Right kidney (tissue), 1 donor: ENCODE results near the gene RNF38.
"Not testable (repeated sequence)": the region's sequence is repeated elsewhere in the genome, so short reads cannot be mapped to it uniquely, and the experiment has no call there.

Source experiments
- DNase-seq: peaks from one replicate; pipeline ENCODE4 v3.0.0-alpha.2; 2016

Gene RNF38

DNA sequence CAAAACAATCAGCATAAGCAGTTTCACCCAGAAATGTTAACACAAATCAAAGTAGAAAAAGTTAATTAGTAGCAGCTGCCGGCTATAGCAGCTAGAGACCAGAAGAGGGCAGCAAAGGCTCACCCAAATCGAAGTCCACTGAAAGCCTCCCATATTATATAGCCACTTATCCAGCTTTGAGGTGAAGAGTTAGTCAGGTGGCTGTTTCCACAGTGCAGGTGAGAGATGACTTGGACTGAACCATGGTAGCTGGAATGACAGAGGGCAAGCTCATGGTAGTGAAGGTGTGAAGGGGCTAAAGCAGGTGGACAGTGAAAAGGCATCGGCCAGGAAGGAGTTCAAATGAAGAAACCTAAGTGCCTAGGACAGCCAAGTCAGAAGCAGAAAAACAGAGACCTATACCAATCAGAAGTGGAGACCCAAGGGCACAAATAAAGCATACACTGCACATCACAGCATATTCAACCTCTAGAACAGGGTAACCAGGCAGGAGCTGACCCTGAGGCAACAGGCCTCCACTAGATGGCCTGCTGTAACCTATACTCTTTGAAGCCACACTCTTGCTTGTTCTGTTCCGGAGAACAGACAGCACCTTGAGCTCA is 7.2 kb upstream of the RNF38 start:
- DNase-seq = peak; percentile 54

DNA sequence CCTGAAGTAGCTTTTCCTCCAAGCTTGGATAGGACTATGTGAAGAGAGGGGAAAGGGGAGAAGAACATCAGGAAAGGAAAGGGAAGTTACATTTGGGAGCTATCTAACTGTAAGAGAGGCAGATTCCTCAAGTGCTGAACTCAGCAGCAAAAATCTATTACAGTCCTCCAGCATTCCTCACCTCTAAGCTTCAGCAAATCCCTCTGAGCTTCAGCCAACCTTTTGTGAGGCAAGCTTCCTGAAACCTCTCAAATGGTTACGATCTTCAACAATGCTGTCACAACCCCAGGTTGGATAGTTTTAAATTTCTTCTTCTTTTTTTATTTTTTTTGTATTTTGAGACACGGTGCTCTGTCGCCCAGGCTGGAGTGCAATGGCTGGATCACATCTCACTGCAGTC is 2.5 kb upstream of the RNF38 start:
- DNase-seq = no peak

DNA sequence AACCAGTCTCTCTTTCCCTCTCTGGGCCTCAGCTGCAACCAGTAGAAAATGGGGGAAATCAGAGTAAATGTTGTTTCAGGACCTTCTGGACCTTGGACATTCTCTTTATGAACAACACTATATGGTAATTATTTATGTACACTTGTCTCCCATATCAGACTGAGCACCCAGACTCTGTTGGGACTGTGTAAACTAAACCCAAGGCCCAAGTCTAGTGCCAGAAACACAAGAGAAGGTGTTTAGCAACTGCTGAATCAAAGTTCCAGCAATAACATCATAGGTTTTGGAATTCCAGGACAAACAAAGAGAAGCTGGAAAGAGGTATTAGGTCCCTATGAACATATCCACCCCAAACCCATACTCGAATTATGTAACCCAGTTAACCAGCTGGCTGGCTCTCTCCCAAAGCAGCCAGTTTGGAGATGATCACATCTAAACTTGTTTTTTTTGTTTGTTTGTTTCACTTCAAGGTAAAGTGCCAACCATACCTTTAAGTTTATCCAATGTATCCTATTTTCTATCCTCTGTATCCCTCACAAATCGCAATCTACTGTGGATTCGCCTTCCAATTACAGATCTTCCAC is 1.9 kb upstream of the RNF38 start:
- DNase-seq = no peak

DNA sequence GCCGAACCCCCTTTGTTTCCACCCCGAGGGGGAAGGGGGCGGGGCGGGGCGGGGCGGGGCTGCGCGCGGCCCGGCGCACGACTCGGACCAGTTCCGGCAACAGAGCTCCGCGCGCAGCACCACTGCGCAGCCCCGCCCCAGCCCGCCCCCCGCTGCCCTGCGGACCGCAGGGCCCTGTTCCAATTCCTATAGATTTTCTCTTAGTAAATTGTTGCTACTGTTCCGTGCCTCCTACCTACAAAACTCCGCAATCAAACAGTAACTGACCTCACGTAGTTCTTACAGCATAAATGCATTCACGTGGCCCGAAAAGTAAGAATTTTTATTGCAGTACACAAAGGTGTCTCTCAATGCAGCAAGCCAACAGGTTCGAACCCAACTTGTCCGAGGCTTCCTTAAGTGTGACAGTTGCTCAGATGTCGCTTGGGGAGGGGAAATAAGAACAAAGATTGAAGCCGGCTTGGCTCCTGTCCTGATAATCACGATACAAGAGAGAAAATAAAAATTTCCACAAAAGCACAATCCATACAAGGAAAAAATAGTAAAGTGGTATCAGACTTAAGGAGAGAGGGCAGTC is 1.2 kb upstream of the RNF38 start:
- DNase-seq = no peak

DNA sequence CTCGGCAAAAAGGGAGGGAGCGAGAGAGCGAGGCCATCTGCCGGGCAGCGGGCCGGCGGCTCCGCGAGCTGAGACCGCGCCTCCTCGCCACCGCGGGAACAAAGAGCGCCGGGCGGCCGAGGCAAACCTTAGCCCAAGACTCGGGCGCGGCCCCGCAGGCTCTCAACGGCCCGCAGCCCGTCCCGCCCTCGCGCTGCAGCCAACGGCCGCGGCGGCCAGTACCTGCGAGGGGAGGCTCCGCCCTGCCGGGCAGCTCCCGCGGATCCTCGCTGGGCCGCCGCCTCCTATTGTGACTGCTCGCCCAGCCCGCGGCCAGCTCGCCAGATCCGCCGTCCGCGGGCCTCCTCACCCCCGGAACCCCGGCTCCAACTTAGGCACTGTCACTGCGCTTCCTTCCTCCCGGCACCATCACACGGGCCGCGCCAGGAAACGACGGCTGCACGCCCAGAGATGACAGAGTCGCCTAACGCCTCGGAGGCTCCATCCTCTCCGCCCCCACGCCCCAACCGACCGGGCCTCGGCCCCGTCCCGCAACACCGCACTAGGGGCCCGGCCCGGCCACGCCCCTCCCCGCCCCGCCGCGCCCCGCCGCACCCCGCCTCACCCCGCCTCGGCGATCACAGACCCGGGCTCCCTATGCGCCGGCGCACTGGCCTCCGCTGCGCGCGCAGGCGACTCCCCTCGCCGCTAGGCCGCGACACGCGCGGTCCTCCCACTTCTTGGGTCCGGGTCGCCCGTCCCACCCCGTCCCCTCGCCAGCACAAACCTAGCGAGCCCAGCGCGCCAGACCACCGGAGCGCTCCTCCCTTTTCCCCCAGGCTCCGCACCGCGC is 479 bp upstream of the RNF38 start:
- DNase-seq = peak; percentile 97

DNA sequence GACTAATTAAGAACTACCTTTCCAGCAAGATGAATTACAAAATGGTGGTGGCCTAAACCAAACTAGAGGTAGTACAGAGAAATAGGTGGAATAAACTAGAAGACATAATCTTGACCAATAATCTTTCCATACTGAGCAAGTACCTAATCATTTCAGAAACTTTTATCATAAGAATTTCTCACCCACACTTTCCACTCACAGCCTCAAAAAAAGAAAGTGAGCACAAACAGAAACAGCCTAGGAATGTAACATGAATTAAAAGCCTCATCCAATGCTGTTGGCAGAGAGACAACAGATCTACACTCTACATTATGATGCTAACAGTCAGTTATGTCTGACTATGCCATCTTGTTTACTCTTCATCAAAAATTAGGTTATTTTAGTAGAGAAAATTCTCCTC is 1.3 kb downstream of the RNF38 start:
- no peak for DNase-seq

DNA sequence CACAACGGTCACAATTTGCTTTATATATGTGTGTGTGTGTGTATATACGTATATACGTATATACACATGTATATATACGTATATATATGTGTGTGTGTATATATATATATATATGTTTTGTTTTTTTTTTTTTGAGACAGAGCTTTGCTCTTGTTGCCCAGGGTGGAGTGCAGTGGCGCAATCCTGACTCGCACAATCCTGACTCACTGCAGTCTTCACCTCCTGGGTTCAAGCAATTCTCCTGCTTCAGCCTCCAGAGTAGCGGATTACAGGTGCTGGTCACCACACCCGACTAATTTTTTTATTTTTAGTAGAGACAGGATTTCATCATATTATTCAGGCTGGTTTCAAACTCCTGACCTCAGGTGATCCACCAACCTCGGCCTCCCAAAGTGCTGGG is 3.1 kb downstream of the RNF38 start:
- no peak for DNase-seq

DNA sequence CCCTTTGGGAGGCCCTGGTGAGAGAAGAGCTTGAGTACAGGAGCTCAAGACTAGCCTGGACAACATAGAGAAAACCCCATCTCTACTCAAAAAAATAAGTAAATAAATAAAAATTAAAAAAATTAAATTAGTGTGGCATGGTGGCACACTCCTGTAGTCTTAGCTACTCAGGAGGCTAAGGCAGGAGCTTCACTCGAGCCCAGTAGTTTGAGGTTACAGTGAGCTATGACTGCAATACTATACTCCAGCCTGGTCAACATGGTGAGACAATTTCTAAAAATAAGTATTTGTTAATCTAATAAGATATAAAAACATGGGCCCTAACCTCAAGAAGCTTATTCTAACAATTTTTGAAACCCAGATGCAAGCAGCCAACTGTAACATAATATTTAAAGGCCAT is 7.6 kb downstream of the RNF38 start:
- DNase-seq = no peak

DNA sequence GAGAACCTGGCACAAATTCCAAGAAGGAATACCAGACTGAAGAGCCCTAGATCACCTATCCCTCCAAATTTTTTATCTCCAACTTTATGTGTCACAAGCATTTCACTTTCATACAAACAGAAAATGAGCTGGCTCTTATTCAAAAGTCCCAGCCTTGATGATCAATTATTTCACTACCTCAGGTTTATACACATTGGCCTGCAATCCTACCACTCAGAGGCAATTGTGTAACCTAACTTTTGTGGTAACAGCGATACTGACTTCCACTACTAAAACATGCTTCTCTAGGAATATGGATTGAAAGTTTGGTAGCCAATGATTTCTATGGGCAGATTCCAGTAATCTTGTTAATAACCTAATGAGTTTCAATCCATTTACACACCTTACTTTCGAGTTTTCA is 10.5 kb downstream of the RNF38 start:
- DNase-seq = no peak

DNA sequence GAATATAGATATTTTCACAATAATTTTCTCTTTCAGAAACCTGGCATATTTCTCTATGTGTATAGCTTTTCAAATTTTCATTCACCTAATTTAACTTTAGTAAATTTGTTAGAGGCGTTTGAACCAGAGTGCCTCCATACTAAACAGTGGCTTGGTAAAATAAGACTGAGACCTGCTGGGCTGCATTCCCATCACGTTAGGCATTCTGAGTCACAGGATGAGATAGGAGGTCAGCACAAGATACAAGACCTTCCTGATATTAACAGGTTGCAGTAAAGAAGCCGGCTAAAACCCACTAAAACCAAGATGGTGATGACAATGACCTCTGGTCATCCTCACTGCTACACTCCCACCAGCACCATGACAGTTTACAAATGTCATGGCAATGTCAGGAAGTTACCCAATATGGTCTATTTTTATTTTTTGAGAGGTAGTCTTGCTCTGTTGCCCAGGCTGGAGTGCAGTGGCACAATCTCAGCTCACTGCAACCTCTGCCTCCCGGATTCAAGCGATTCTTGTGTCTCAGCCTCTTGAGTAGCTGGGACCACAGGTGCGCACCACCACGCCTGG is 13.6 kb downstream of the RNF38 start:
- not testable (repeated sequence) for DNase-seq

DNA sequence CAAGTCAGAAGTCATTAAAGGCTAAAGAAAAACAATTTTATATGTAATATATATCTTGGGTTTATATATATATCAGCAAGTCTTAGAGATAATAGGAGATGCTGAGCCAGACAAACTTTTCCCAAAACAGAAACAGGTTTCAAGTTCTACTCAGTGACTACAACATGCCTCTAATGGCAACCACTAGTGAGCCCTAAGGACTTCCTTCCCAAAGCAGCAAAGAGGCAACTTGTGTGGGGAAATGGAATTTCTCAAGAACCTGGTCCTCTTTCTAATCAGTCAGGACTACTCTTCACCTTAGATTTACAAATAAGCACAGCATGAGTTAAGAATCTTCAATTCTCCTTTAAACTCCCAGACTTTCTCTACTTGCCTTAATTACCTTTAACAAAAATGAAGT is 17.6 kb downstream of the RNF38 start:
- no peak for DNase-seq

DNA sequence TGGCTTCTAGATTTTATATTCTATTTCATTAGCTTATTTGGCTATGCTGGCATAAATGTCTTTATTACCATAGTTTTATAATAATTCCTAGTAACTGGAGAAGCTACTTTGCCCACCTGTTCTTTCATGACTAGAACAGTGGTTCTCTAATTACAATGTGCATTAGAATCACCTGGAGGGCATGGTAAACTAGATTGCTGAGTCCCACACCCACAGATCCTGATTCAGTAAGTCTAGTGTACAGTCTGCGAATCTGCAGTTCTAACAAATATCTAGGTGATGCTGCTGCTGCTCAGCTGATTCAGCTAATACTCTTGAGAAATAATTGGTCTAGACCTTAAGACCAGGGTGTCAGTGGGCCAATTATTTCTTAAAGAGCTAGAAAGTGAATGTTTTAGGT is 35.5 kb downstream of the RNF38 start:
- DNase-seq = no peak

DNA sequence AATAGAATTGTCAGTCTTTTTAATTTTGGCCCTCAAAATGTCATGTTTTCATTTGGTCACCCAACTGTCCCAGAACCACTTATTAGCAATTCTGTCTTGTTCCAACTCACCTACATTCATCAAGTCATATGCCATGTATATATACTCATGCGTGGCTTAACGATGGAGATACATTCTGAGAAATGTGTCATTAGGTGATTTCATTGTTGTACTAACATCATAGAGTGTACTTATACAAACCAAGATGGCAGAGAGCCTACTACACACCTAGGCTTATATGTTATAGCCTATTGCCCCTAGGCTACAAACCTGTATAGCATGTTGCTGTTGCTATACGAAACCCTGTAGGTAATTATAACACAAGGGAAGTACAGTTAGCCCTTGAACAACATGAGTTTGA is 36.6 kb downstream of the RNF38 start:
- DNase-seq = no peak

DNA sequence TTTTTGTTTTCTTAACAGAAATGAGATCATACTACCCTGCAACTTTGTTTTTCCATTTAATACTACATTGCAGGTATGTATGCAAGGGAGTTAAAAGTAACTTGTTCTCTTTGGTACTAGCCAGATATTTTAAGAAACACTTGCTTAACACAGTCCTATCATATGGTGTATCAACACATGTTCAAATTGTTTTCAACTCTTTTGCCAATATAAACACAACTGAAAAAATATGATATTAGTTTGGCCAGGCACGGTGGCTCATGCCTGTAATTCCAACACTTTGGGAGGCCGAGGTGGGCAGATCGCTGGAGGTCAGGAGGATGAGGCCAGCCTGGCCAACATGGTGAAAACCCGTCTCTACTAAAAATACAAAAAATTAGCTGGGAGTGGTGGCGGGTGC is 41.6 kb downstream of the RNF38 start:
- DNase-seq = no peak

DNA sequence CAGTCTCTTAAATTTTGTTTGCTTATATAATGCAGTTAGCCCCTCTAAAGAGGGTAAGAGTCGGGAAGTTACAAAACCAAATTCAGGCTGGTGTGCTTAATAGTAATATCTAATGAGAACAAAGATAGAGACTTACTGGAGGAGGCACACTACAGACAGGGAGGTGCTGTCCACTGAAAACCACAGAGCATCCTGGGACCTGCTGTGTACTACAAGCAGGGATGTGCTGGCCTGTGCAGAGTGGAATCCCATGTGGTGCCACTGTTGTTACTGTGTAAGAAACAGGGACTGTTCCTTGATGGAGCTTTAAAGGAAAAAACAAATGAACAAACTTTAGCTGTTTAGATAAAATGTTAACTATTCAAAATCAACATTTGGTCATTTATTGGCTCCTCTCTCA is 42.4 kb downstream of the RNF38 start:
- no peak for DNase-seq

DNA sequence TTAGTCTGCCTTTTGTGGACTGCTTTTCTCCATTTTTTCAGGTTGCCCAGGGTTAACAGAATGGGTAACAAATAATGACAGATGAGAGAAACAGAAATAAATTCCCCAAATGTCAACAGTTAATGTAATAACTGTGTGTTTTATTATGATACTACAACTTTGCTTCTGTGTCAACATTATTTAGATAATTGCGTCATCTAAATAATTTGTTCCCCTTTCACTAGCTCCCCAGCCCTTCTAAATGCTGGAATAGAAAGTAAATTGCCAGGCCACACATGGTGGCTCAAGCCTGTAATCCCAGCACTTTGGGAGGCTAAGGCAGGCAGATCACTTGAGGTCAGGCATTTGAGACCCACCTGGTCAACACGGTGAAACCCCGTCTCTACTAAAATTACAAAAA is 53.5 kb downstream of the RNF38 start:
- no peak for DNase-seq

DNA sequence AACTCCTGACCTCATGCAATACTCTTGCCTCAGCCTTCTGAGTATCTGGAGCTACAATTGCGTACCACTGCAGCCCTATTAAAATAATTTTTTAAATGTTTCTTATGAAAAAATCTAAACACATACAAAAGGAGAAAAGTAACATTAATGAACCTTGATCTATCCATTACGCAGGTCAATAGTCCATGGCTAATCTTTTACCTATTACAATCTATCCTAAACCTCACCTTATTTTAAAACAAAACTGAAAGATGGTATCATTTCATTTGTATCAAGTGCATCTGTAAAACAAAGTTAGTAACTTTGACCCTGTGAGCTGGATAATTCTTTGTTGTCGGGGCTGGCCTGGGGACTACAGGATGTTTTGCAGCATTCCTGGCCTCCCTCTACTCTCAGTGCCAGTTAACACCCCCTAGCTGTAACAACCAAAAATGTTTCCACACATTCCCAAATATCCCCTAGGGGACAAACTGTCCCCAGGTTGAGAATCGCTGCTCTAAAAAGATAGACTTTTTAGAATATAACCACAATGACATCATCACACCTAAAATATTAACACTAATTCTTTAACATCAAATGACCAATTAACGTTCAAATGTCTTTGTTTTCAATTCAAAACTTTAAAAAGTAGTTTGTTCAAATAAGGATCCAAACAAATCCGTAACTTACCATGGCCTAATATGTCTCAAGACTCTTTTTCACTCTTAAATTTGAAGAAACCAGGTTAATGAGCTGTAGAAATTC is 54.8 kb downstream of the RNF38 start:
- DNase-seq = no peak

DNA sequence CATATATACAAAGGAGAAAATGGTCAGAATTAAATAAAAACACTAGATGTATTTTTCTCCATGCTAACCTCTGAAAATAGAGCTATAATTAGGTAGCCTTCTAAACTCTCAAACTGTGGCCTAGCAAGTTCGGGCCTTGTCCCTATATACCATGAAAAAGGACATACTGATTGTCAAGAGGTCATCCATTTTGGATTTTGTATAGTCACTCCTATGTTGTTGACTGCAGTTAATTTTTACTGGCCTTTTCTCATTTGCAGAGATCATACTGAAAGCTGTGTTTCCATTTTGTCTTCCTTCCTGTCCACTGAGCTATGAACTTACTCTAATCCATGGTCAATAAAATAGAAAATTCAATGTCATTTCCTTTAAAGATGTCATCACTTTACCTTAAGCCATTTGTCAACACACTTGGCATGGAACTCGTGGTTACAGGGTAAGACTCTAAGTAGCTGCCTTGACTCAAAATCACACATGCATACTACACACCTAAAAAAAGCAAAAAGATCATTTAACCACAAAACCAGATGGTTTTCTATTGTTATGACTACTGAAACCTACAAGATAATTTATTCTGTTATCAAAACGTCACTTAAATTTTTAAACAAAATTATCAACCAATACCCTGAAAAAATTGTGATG is 58.0 kb downstream of the RNF38 start:
- DNase-seq = no peak

DNA sequence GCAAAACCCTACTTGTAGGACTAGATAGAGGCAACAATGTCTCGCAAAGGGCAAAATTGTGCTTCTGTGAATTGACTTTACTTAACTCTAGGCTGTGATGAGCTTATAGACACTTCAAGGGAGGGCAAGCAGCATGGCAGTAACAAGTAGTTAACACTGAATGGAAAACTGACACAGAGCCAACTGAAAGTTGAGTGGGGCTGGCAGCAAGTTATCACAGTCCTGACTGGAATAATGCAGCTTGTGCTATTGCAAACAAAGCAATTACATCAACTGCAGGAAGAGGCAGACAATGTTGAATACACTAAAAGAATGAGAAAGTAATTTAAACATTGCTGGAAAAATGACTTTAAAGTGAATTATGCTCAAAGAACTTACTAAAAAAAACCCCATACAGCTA is 62.2 kb downstream of the RNF38 start:
- DNase-seq = no peak

DNA sequence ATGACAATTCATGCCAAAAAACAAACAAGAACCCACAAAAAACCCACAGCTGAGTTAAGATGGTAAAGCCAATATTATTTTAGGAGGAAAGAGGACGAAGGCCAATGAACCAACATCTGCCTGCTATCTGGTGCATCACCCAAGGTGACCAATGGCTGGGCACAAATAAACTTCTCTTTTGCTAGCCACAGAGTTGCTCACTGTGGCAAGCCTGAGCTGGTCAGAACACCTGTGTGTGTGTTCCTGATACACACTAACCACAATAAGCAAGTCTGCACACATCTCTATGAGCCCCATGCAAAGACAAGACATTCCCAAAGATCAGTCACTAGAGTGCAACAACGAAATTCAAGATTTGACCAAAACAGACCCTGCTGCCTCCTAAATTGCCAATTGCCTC is 63.1 kb downstream of the RNF38 start:
- DNase-seq = no peak

DNA sequence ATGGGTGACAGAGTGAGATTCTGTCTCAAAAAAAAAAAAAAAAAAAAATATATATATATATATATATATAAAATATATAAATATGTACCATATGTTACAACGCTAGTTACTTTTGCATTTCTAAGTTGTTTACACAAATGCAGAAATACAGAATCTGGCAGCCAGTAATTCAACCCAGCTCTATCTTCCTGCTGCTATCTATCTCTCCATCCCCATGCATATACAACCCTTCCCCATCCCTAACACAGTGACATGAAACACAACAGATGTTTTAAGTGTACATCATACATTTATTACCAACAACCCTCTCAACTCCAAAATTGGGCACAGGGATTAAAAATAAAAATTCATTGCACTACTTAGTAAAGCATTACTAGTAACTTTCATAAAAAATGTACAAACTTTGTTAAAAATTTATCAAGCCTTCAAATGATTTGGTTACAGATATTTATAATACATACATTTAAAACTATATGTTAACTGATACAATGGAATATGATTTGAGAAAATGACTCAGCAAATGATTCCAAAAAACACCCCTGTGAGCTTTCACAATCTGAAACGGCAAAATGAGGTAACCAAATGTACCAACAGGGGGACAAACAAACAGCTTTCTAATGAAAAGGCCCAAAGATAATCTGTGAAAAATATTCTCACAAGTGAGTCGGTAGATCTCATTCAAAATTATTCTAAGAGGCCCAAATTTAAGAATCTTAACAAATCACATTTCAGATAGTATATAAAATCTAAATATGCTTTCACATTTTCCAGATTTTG is 63.8 kb downstream of the RNF38 start:
- DNase-seq = no peak
